ENCODE results near the gene HMG20B.
"Not testable (repeated sequence)": the region's sequence is repeated elsewhere in the genome, so short reads cannot be mapped to it uniquely, and the experiment has no call there.

The HMG20B gene

DNA sequence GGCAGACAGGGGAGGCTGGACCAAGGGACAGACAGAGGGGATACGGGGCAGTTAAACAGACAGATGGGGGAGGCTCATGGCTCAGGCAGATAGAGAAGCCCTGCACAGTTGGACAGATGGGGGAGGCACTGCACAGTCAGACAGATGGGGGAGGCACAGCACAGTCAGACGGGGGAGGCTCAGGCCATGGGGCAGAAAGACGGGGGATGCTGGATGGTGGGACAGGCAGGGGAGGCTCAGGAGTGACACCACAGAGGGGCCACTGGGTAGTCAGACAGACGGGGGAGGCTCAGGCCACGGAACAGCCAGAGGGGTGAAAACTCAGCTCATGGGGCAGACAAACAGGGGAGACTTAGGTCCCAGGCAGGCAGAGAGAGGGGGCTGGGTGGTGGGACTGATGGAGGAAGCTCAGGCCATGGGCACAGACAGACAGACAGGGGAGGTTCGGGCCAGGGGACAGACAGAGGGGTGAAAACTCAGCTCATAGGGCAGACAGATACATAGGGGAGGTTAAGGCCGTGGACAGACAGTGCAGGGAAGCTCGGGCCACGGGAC, 16.2 kb upstream of the HMG20B start:
- no peak for DNase-seq (ENCODE audit: low spot score)

DNA sequence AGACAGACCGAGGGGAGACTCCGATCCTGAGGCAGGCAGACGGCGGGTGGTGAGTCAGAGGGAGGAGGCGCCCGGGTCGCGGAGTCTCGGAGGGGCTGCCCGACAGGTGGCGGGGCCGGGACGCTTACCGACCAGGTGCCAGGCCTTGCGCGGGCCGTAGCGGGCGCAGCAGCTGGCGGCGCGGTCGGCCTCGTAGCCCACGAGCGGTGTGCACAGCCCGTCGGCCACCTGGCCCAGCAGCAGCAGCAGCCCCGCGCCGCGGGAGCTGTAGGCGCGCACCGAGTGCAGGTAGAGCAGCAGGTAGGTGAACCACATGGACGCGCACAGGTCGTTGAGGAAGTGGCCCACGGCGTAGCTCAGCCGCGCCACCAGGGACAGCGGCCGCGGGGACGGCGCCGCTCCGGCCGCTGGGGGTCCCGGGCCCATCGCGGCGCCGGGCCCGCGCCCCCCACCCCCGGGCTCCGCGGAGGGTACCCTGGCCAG, 15.7 kb upstream of the HMG20B start:
- DNase-seq (ENCODE audit: low spot score): peak; percentile 70

DNA sequence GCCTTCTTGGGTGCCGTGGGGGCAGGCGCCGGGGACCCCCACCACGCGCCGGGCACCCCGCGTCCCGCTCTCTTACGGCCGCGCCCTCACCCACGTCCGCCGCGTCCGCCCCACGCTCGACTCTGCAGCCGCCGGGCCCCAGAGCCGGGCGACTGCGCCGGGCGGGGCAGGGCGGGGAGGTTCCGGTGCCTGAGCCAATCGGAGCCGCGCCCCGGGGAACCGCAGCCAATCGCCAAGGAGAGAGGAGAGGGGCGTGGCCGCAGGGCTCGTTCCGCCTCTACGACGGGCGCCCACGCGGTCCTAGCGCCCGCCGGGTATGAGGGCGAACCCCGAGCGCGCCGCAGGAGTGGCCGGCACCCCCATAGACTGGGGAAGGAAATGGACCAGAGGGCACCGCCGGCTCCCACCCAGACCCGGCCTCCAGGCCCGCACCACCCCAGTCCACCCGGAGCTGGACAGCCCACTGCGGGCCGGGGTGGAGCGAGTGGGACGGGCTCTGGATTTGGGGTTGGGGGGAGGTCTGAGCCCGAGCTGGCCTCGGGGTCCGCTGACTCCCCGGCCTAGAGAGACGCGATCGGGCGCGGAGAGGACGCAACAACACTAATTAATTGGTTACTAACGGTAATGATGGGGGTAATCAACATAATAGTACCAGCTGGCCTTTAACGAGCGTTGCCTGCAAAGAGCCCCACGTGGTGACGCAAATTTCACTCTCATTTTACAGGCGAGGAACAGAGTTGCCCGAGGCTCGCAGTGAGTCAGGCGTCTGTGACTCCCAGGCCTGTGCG, 15.1 kb upstream of the HMG20B start, which contains the start of gene MFSD12:
Gene MFSD12, minus strand, starts transcription at position 126 of the 788 bp plus-strand sequence. CDS start 183 bp downstream, outside the sequence.
- peak; percentile 100 for DNase-seq (ENCODE audit: low spot score)

DNA sequence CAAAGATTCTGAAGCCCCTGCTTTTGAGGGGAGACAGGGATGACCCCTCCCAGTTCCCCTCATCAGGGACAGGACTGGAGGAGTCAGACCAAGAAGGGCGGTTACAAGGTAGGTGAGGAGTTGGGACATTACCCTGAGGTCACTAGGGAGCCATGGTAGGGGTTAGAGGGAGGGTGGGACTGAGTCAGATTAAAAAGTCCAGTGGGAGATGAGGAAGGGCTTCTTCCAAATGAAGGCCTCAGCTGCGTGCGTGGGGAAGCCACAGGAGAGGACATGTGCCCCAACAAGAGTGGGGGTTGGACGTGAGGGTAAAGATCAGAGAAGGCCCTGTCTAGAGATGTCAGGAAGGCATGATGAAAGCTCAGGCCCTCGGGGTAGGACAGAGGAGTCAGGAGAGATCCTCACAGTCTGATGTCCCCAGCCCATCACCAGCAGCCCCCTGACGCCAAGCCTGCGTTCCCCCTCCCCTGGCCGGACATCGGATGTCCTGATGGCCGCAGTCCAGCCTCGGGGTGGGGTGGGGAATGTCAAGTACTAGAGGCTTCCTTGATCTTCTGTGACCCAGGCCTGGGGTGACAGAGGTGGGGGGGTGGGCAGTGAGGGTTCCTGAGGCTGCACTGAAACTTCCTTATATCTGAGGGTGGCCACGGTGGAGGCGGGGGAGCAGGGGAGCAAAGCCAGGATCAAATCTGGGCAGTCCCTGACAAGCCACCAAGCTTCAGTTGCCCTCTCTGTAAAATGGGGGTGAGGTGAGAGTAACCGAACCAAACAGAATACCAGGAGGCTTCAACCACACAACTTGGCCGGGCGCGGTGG, 8.8 kb upstream of the HMG20B start:
- no peak for DNase-seq (ENCODE audit: low spot score)

DNA sequence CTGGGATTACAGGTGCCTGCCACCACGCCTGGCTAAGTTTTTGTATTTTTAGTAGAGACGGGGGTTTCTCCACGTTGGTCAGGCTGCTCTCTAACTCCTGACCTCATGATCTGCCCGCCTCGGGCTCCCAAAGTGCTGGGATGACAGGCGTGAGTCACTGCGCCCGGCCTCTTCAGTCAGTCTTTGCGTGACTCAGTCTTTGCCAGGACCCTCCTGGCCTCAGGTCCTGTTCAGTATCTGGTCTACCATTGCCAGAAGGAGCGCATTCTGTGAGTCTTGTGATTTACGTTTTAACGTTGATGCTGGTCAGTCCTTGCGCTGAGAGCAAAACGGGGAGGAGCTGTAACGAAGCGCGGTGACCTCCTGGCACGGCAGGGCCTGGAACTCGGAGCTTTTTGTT, 7.6 kb upstream of the HMG20B start:
- no peak for DNase-seq (ENCODE audit: low spot score)

DNA sequence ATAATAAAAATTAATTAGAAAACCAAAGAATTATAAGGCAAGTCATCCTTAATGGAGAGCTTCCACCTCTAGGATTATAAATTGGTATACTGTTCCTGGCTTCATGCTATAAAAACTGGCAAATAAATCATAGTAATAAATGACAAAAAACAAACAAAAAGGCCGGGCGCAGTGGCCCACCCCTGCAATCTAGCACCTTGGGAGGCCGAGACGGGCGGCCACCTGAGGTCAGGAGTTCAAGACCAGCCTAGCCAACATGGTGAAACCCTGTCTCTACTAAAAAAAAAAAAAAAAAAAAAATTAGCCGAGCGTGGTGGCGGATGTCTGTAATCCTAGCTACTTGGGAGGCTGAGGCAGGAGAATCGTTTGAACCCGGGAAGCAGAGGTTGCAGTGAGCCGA, 2.7 kb upstream of the HMG20B start:
- not testable (repeated sequence) for DNase-seq (ENCODE audit: low spot score)

DNA sequence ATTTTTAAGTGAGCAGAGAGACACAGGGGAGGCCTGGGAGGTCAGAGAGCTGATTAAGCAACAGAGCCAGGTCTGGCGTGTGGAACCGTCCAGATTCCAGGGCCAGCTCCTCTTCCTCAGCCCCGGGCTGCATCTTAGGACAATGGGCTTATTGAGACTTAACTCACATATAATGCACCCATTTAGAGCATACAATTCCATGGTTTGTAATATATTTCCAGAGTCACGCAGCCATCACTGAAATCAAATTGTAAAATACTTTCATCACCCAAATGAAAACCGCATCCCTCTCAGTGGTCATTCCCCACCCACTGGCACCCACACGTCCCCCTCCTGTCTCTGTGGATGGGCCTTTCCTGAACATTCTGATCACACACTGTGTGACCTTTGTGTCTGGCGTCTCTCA, 2.1 kb upstream of the HMG20B start:
- DNase-seq (ENCODE audit: low spot score): no peak

DNA sequence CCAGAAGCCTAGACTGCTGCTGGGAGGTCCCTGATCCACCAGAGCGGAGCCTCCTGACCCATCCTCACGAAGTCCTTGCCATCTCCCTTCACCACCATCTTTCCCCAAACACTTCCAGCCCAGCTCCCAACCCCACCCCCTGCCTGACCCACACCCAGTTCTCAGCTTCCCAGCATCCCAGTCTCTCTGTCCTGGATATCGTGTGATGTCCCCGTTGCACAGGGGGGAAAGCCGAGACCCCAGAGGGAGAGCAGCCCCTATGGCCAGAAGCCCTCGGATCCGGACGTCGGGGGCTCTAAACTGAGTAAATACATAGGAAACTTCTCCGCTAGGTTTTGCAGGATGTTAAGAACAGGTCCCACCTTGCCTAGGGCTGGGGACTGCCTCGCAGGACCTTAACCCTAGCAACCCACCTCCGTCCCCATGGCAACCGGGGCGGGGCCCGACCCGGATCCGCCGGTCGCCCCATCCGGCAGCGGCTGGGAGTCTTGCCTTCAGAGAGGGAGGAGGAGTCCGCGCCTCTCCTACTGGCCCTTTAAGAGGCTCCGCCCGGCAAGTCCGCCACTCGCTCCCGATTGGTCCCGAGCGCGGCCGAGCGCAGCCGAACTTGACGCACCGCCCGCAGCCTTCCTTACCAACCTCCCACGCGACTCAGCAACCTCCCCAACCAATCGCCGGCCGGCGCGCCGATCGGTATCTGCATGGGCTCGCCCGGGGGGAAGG, 451 bp upstream of the HMG20B start:
- DNase-seq (ENCODE audit: low spot score): peak; percentile 98

DNA sequence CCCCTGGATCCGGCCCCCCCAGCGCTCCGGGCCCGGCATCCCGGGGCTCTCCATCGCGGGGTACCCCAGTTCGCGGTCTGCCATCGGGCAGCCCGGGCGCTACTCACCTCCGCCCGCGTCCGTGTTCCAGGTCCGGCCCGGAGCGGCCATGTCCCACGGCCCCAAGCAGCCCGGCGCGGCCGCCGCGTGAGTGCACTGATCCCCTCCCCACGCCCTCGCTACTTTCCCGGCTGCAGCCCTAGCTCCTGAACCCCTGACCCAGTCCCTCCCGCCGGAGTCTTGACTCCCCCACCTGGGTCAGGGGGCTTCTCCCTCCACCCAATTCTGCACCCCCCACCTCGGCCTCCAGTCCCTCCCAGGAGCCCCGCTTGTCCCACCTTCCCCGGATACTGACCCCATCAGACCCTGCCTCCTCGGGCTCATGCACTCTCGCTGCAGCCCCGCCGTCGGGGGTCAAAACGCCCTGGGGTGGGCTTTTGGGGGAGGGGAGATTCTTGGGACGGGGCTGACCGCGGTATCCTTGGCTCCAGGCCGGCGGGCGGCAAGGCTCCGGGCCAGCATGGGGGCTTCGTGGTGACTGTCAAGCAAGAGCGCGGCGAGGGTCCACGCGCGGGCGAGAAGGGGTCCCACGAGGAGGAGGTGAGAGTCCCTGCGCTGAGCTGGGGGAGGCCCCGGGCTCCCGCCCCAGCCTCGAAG, 566 bp downstream of the HMG20B start:
- no peak for DNase-seq (ENCODE audit: low spot score)

DNA sequence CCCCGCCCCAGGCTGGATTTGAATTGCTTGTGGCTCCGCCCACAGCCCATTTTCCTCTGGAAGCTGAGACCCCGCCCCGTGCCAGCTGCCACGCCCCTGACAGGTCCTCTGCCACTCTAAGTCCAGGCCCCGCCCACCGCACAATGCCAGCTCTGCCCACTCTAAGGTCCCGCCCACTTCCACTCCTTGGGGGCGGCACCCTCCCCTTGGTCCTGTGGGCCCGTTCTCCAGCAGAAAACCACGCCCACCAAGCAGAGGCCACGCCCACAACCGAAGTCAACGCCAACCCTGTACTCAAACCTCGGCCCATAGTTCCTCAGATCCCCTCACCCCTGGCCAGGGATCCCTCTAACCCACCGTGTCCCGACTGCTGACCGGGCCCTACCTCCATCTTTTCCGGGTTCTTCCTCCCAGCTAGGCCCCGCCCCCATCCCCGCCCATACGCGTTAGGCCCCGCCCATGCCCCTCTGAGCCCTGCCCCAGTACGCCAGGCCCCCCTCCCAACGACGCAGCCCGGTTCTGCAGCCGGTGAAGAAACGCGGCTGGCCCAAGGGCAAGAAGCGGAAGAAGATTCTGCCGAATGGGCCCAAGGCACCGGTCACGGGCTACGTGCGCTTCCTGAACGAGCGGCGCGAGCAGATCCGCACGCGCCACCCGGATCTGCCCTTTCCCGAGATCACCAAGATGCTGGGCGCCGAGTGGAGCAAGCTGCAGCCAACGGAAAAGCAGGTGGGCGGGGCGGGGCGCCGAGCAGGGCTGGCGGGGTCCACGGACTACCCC, 1.3 kb downstream of the HMG20B start:
- peak; percentile 91 for DNase-seq (ENCODE audit: low spot score)

DNA sequence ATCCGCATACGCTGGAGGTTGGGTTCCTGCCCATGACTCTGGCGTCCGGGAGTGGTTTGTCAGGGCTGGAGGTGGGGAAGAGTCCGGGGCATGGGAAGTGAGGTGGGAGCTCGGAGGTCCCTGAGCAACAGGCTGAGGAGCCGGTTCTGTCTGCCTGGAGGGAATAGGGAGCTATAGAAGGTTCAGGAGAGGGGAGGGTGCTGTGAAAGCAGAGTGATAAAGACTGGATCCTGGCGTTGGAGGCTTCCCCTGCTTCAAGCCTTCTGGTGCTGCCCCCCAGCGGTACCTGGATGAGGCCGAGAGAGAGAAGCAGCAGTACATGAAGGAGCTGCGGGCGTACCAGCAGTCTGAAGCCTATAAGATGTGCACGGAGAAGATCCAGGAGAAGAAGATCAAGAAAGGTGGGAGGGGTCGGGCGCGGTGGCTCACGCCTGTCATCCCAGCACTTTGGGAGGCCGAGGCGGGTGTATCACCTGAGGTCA, 2.6 kb downstream of the HMG20B start:
- no peak for DNase-seq (ENCODE audit: low spot score)

DNA sequence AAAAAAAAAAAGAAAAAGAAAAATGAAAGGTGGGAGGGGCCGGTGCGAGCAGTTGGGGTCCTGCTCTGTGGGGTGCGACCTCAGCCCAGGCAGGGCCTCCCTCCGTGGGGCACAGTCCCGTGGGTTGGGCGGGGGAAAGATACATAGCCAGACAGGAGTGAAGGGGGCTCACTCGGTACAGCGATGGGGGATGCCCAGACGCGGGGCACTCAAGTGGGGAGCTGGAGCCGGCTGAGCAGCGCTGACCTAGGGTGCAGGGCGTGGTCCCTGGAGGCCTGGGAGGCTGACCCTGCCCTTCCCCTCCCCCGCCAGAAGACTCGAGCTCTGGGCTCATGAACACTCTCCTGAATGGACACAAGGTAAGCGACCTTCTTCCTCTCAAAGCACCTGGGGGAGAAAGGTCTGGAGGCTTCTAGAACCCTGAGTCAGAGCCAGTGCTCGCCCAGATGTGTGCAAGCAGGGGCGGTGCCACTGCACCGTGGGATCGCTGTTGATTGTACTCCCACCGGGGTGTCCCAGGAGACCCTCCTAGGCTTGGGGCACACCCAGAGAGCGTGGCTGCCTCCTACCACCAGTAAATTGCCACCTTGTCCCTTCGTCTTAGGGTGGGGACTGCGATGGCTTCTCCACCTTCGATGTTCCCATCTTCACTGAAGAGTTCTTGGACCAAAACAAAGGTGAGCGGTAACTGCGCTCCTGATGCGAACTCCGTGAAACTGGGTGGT, 3.4 kb downstream of the HMG20B start:
- no peak for DNase-seq (ENCODE audit: low spot score)

DNA sequence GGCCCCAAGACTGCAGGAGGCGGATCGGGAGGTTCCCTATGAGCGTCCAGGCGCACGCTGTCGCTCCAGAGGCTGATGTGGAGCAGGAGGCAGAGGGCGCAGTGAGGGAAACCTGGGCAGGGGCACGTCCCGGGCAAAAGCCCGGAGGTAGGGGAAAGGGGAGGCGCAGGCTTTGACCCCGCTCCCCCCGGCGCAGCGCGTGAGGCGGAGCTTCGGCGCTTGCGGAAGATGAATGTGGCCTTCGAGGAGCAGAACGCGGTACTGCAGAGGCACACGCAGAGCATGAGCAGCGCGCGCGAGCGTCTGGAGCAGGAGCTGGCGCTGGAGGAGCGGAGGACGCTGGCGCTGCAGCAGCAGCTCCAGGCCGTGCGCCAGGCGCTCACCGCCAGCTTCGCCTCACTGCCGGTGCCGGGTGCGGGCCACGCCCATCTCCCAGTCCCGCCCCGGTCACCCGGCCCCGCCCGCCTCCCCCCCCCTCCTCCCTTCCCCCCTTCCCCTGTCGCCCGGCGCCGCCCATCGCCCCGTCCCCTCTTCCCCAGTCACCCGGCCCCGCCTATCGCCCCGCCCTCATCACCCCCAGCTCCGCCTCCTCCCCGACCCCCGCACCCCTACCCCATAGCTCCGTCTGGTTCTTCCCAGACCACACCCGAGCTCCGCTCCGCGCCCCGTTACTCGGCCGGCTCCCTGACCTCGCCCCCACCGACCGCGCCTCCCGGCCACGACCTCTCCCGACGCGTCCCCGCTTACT, 4.1 kb downstream of the HMG20B start:
- no peak for DNase-seq (ENCODE audit: low spot score)

DNA sequence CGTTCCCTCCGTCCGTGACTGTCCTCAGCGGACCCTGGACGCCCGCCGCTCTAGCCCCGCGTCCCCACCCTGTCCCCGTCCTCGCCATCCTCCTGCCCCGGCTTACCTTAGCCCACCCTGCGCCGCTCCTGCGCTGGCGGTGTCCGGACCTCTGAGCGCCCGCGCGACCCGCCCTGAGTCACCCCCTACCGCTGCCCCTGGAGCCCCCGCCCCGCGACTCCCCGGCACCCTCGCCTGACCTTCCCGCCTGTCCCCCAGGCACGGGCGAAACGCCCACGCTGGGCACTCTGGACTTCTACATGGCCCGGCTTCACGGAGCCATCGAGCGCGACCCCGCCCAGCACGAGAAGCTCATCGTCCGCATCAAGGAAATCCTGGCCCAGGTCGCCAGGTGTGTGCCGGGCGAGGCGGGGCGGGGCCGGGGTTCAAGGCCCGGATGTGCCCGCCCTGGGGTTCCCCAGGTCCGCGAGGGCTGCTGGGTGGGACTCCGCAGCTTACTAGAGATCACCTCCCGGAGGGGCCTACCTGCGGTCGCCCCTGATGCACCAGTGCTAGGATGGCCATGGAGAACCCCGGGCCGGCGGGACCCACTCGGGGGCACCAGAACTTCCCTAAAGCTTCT, 5.1 kb downstream of the HMG20B start:
- no peak for DNase-seq (ENCODE audit: low spot score)

DNA sequence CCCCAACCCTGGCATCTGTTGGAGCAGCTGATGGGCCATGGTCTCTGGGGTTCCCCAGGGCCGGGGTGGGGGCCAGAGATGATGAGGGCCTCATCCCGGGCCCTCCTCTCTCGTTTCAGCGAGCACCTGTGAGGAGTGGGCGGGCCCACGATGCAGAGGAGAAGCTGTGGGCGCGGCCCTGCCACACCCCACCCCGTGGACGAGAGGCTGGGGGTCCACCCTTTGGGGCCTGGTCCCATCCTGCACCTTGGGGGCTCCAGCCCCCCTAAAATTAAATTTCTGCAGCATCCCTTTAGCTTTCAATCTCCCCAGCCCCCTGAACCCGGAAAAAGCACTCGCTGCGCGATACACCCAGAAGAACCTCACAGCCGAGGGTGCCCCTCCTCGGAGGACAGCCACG, 5.6 kb downstream of the HMG20B start:
- no peak for DNase-seq (ENCODE audit: low spot score)

DNA sequence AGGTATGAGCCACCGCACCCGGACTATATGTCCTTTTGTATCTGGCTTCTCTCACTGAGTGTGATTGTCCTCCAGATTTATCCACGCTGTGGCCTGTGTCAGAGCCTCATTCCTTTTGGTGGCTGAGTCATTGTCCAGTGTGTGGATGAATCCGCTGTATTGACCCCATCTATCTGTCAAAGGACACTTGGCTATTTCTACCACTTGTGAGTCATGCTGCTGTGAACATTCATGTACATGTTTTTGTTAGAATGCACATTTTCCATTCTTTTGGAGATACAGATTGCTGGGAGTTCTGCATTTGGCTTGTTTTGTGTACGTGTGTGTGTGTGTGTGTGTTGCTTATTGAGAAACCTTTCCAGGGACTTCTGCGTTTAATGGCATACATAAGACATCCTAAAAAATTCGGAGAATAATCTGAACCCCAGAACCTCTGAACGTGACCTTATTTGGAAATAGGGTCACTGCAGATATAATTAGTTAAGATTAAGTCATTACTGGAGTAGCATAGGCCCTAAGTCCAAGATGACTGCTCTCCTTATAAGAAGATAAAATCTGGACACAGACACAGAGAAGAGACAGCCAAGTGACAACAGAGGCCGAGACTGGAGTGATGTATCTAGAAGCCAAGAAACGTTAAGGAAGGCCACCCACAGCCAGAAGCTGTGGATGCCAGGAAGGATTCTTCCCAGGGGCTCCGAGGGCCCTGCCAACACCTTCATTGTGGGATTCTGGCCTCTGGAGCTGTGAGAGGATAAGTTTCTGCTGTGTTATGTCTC, 7.6 kb downstream of the HMG20B start:
- no peak for DNase-seq (ENCODE audit: low spot score)

DNA sequence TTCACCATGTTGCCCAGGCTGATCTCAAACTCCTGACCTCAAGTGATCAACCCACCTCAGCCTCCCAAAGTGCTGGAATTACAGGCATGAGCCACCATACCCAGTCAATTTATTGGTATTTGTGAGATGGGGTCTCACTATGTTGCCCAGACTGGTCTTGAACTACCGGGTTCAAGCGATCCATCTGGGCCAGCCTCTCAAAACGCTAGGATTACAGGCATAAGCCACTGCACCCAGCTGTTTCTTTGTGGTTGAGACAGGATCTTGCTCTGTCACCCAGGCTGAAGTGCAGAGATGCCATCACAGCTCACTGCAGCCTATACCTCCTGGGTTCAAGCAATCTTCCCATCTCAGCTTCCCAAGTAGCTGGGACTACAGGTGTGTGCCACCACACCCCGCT, 9.0 kb downstream of the HMG20B start:
- not testable (repeated sequence) for DNase-seq (ENCODE audit: low spot score)

Data from germinal center (tissue), 1 donor.